ENCODE results near the gene FAM131A.
A peak's percentile ranks its signal among the peaks of the same experiment; 100 is the strongest.

FAM131A gene

DNA sequence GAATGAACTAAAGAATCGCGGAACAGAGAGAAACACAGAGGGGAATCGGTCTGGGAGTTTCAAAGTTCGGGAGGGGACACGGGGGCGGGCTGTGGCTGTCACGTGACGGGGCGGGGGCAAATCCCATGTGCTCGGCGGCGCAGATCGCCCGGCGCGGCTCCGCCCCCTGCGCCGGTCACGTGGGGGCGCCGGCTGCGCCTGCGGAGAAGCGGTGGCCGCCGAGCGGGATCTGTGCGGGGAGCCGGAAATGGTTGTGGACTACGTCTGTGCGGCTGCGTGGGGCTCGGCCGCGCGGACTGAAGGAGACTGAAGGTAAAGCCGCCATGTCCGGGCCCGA is 23.1 kb upstream of the FAM131A start, which contains the start of gene EIF4G1 (continued):
- TF ChIP-seq ZBTB20 (tag by site-specific recombination; IDR thresholded peaks at IDR 0.05), result 0 out of 2 replicates have a peak, but pooled peaks have one; percentile 22
- no peak for TF ChIP-seq ZNF501 (tag by site-specific recombination; IDR thresholded peaks at IDR 0.05)
- no peak for TF ChIP-seq ZNF518A (tag by site-specific recombination; conservative IDR thresholded peaks at IDR 0.05; ENCODE audit: low read depth)

DNA sequence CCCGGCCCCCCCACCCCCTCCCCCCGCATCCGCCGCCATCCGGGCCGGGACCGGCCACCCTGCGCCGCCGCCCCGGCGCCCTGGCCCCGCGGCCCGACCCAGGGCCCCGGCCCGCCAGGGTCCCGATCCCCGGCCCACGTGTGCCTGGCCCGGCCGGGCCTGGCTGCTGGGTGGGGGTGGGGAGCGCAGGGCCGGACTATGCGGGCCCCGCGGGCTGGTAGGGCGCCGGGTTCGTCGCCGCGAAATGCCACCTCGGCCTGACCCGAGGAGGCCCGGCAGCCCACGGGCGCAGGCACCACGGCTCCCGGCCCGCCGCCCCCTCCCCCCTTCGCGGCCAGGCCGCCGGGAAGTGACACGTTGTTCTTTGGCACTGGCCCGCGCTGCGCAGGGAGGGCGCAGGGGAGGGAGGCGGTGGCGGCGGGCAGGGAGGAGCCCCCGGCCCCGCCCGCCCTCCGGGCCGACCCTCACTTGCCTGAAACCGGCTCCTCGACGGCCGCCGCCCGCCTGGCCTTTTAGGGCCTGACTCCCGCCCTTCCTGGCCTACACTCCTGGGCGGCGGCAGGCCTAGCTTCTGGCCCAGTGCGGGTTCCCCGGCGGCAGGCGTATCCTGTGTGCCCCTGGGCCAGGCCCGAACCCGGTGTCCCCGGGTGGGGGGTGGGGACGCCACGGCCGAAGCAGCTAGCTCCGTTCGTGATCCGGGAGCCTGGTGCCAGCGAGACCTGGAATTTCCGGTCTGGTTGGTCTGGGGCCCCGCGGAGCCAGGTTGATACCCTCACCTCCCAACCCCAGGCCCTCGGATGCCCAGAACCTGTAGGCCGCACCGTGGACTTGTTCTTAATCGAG is 22.5 kb upstream of the FAM131A start:
- Histone ChIP-seq H3K27ac (ENCODE audit: extremely low read depth, low read depth, low read length) (peak overlapping the region; percentile 100), H3K4me3 (ENCODE audit: low read depth, low read length) (peak overlapping the region; percentile 96), H3K4me1 (ENCODE audit: control insufficient read depth, insufficient read depth, low read length) (peaks cover 4% of the 10 kb centered on the region; the same call in 1 of the 2 replicates), H3K36me3 (ENCODE audit: control insufficient read depth in 2 of 2, insufficient read depth in 1 of 2, low read length in 2 of 2) (peaks cover 16 to 51% of the 10 kb centered on the region in 2 experiments), H3K9me3 (ENCODE audit: control insufficient read depth, insufficient read depth, low read depth, low read length) (no peaks in the 10 kb centered on the region)
- CTCF ChIA-PET, result no interaction called here
- POLR2A ChIA-PET, result interaction anchor here (1.3 kb wide), 1 partner anchor 18 kb away, joined by 4 read pairs; no protein-coding TSS in a partner anchor
- no peak for TF ChIP-seq EGR2 (tag by site-specific recombination; IDR thresholded peaks at IDR 0.05; ENCODE audit: low read depth)
- TF ChIP-seq SP3 (tag by site-specific recombination; IDR thresholded peaks at IDR 0.05), result peak; percentile 43; the same call in 1 of the 2 replicates
- TF ChIP-seq AEBP2 (tag by site-specific recombination; IDR thresholded peaks at IDR 0.05; ENCODE audit: borderline replicate concordance), result no peak
- 0 out of 2 replicates have a peak, but pooled peaks have one; percentile 23 for TF ChIP-seq KLF16 (tag by site-specific recombination; IDR thresholded peaks at IDR 0.05)
- TF ChIP-seq KLF7 (tag by site-specific recombination; IDR thresholded peaks at IDR 0.05; ENCODE audit: borderline replicate concordance), result 0 out of 2 replicates have a peak, but pooled peaks have one; percentile 32
- peak; percentile 59 for TF ChIP-seq KLF1 (tag by site-specific recombination; IDR thresholded peaks at IDR 0.05)
- TF ChIP-seq HIC1 (tag by site-specific recombination; IDR thresholded peaks at IDR 0.05), result peak; percentile 76
- TF ChIP-seq GFI1B (tag by site-specific recombination; IDR thresholded peaks at IDR 0.05), result no peak
- peak; percentile 63 for TF ChIP-seq ZNF335 (tag by site-specific recombination; conservative IDR thresholded peaks at IDR 0.05)
- TF ChIP-seq ZXDB (tag by site-specific recombination; IDR thresholded peaks at IDR 0.05), result peak; percentile 19; the same call in 1 of the 2 replicates
- TF ChIP-seq ZBTB26 (tag by site-specific recombination; optimal IDR thresholded peaks at IDR 0.05), result peak; percentile 25
- TF ChIP-seq, protein P1, sequence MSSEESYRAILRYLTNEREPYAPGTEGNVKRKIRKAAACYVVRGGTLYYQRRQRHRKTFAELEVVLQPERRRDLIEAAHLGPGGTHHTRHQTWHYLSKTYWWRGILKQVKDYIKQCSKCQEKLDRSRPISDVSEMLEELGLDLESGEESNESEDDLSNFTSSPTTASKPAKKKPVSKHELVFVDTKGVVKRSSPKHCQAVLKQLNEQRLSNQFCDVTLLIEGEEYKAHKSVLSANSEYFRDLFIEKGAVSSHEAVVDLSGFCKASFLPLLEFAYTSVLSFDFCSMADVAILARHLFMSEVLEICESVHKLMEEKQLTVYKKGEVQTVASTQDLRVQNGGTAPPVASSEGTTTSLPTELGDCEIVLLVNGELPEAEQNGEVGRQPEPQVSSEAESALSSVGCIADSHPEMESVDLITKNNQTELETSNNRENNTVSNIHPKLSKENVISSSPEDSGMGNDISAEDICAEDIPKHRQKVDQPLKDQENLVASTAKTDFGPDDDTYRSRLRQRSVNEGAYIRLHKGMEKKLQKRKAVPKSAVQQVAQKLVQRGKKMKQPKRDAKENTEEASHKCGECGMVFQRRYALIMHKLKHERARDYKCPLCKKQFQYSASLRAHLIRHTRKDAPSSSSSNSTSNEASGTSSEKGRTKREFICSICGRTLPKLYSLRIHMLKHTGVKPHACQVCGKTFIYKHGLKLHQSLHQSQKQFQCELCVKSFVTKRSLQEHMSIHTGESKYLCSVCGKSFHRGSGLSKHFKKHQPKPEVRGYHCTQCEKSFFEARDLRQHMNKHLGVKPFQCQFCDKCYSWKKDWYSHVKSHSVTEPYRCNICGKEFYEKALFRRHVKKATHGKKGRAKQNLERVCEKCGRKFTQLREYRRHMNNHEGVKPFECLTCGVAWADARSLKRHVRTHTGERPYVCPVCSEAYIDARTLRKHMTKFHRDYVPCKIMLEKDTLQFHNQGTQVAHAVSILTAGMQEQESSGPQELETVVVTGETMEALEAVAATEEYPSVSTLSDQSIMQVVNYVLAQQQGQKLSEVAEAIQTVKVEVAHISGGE (tag by site-specific recombination; conservative IDR thresholded peaks at IDR 0.05; ENCODE audit: low read depth), result 0 out of 2 replicates have a peak, but pooled peaks have one; percentile 24
- TF ChIP-seq ZNF76 (tag by site-specific recombination; IDR thresholded peaks at IDR 0.05; ENCODE audit: borderline replicate concordance, low read depth), result peak; percentile 33; the same call in 1 of the 2 replicates
- no peak for TF ChIP-seq PRDM4 (tag by site-specific recombination; IDR thresholded peaks at IDR 0.05)
